GM23338 (cell line): Measurements from ENCODE around the gene VPS37B. TPM values are rescaled to one million over a fixed set of nuclear protein-coding genes. Genes with fewer than 3 reads are reported as not detected.

Experiments used
- ATAC-seq: fragments of 200-7000 bp; cut with Tn5 transposase; 3 replicates; pipeline ENCODE4 v1.9.1; 2020
- DNase-seq: peaks from one replicate; pipeline ENCODE4 v3.0.0-alpha.2; 2015; ENCODE audit warnings: low spot score
- H2AFZ ChIP-seq: fragments of 200-600 bp; sonication (generic); 2 replicates; pipeline ENCODE4 v1.8.0; 2016; ENCODE audit warnings: antibody characterized with exemption, mild to moderate bottlenecking, moderate library complexity
- H3F3A ChIP-seq: fragments of 200-600 bp; sonication (generic); replicated peaks from 2 replicates; pipeline ENCODE4 v1.8.0; 2017; ENCODE audit warnings: antibody characterized with exemption, mixed run types, low read depth
- H3K27ac ChIP-seq: fragments of 200-600 bp; sonication (generic); 2 replicates; pipeline ENCODE4 v1.6.1; 2016; ENCODE audit warnings: low read depth
- H3K27me3 ChIP-seq: fragments of 200-600 bp; sonication (generic); 2 replicates; pipeline ENCODE4 v1.8.0; 2016; ENCODE audit warnings: mild to moderate bottlenecking, mixed run types, moderate library complexity; ENCODE audit not compliant: insufficient read depth
- H3K36me3 ChIP-seq: fragments of 200-600 bp; sonication (generic); 2 replicates; pipeline ENCODE4 v1.8.0; 2016; ENCODE audit warnings: mild to moderate bottlenecking; ENCODE audit not compliant: insufficient read depth
- H3K4me1 ChIP-seq: fragments of 200-600 bp; sonication (generic); 2 replicates; pipeline ENCODE4 v1.8.0; 2016; ENCODE audit warnings: mild to moderate bottlenecking, moderate library complexity; ENCODE audit not compliant: insufficient read depth
- H3K4me2 ChIP-seq: fragments of 200-600 bp; sonication (generic); 2 replicates; pipeline ENCODE4 v1.7.1; 2017; ENCODE audit warnings: mixed run types
- H3K4me3 ChIP-seq: fragments of 200-600 bp; sonication (generic); 2 replicates; pipeline ENCODE4 v1.6.1; 2016; ENCODE audit warnings: mixed run types
- H3K79me2 ChIP-seq: fragments of 200-600 bp; sonication (generic); replicated peaks from 2 replicates; pipeline ENCODE4 v1.8.0; 2017; ENCODE audit warnings: mild to moderate bottlenecking; ENCODE audit not compliant: insufficient read depth
- H3K9me2 ChIP-seq: fragments of 200-600 bp; sonication (generic); 2 replicates; pipeline ENCODE4 v1.8.0; 2017; ENCODE audit not compliant: insufficient read depth
- H4K20me1 ChIP-seq: fragments of 200-600 bp; sonication (generic); replicated peaks from 2 replicates; pipeline ENCODE4 v1.8.0; 2017; ENCODE audit warnings: mild to moderate bottlenecking; ENCODE audit not compliant: insufficient read depth
- H3K27ac Mint-ChIP-seq: 2 replicates; pipeline ENCODE4 v1.8.0; 2020; ENCODE audit warnings: inconsistent platforms, mild to moderate bottlenecking, moderate library complexity, mixed read lengths
- H3K27me3 Mint-ChIP-seq: 3 replicates; pipeline ENCODE4 v1.8.0; 2022; ENCODE audit warnings: low read depth, mild to moderate bottlenecking, moderate library complexity, mixed read lengths, inconsistent platforms; ENCODE audit not compliant: insufficient read depth, poor library complexity
- H3K36me3 Mint-ChIP-seq: 3 replicates; pipeline ENCODE4 v1.8.0; 2021; ENCODE audit warnings: low read depth, mild to moderate bottlenecking, inconsistent platforms, moderate library complexity, mixed read lengths
- H3K4me1 Mint-ChIP-seq: 3 replicates; pipeline ENCODE4 v1.8.0; 2020; ENCODE audit warnings: mild to moderate bottlenecking, inconsistent platforms, mixed read lengths
- H3K4me3 Mint-ChIP-seq: 3 replicates; pipeline ENCODE4 v1.8.0; 2021; ENCODE audit warnings: moderate library complexity, mild to moderate bottlenecking, inconsistent platforms, mixed read lengths
- H3K9me3 Mint-ChIP-seq: 3 replicates; pipeline ENCODE4 v1.8.0; 2020; ENCODE audit warnings: moderate library complexity, mild to moderate bottlenecking, inconsistent platforms, mixed read lengths
- CREB1 ChIP-seq: fragments of 250-450 bp; sonication (Bioruptor Pico); IDR thresholded peaks from 2 replicates; pipeline ENCODE4 v1.5.0; 2020; ENCODE audit warnings: low read depth, mild to moderate bottlenecking, moderate library complexity
- CTCF ChIP-seq, 2 experiments: fragments of 200-600 bp in 1 of 2; sonication (generic) in 1 of 2; conservative IDR thresholded peaks; 2 replicates each; pipeline versions ENCODE4 v1.5.1 to v1.6.1; 2016 to 2017; ENCODE audit warnings: antibody characterized with exemption in 2 of 2, low read depth in 2 of 2, mild to moderate bottlenecking in 2 of 2, moderate library complexity in 1 of 2
- EZH2 ChIP-seq: fragments of 200-600 bp; sonication (generic); IDR thresholded peaks from one replicate; pipeline ENCODE4 v1.8.0; 2017; ENCODE audit warnings: antibody characterized with exemption, mild to moderate bottlenecking, low read depth; ENCODE audit not compliant: unreplicated experiment
- EZH2phosphoT487 ChIP-seq: fragments of 200-600 bp; sonication (generic); IDR thresholded peaks from one replicate; pipeline ENCODE4 v1.8.1; 2018; ENCODE audit warnings: antibody characterized with exemption; ENCODE audit not compliant: unreplicated experiment
- JUNB ChIP-seq: IDR thresholded peaks from one replicate; pipeline ENCODE4 v1.6.1; 2016; ENCODE audit warnings: antibody characterized with exemption; ENCODE audit not compliant: unreplicated experiment
- NANOG ChIP-seq: IDR thresholded peaks from 2 replicates; pipeline ENCODE4 v1.6.1; 2016; ENCODE audit warnings: antibody characterized with exemption, borderline replicate concordance
- POLR2AphosphoS5 ChIP-seq: IDR thresholded peaks from 2 replicates; pipeline ENCODE4 v1.6.1; 2016; ENCODE audit warnings: antibody characterized with exemption, low read depth
- STAT1 ChIP-seq: IDR thresholded peaks from one replicate; pipeline ENCODE4 v1.6.1; 2016; ENCODE audit warnings: antibody characterized with exemption; ENCODE audit not compliant: unreplicated experiment
- ZNF114 ChIP-seq: fragments of 250-450 bp; sonication (Bioruptor Pico); IDR thresholded peaks from 2 replicates; pipeline ENCODE4 v1.5.0; 2020; ENCODE audit warnings: mild to moderate bottlenecking, moderate library complexity
- ZNF331 ChIP-seq: fragments of 250-450 bp; sonication (Bioruptor Pico); IDR thresholded peaks from 2 replicates; pipeline ENCODE4 v1.5.0; 2020; ENCODE audit warnings: low read depth, mild to moderate bottlenecking, moderate library complexity
- polyA plus RNA-seq: library from polyadenylated mRNA; unstranded; fragments of >200 nt; fragmentation: Nextera tagmentation; extraction: Ambion mirVana; gene quantifications from 2 replicates; pipeline ENCODE4 v1.2.1, GENCODE V29; 2016
- total RNA-seq: library from RNA; depleted of rRNA; stranded (reverse); fragments of >200 nt; shearing (Covaris generic); gene quantifications from 2 replicates; pipeline ENCODE4 v1.2.3, GENCODE V29; 2014
- TF ChIP-seq, protein P1 (sequence below): IDR thresholded peaks from 2 replicates; pipeline ENCODE4 v1.6.1; 2016; ENCODE audit warnings: antibody characterized with exemption
- TF ChIP-seq, protein P2 (sequence below): IDR thresholded peaks from one replicate; pipeline ENCODE4 v1.6.1; 2018; ENCODE audit warnings: antibody characterized with exemption; ENCODE audit not compliant: unreplicated experiment

Gene VPS37B
- total and polyA plus RNA-seq, 2 experiments from 2014 or later: 6.7 to 10.9 TPM

- Histone ChIP-seq H3K27me3 (peaks cover 78% of the 10 kb centered on the region), H3K79me2 (peaks cover 72% of the 10 kb centered on the region), H3K4me2 (no peak overlapping the region), H3K4me3 (no peak overlapping the region), H3K36me3 (no peaks in the 10 kb centered on the region), H3F3A (0 out of 2 replicates have a peak, but pooled peaks cover 5% of the 10 kb centered on the region), H4K20me1 (peaks cover 73% of the 10 kb centered on the region), H2AFZ (no peak overlapping the region), H3K9me2 (no peaks in the 10 kb centered on the region), H3K27ac (no peak overlapping the region), H3K4me1 (peaks cover 9% of the 10 kb centered on the region; the same call in 1 of the 2 replicates)
- H3K27me3 Mint-ChIP-seq: peaks cover 65% of the 10 kb centered on the region
- no peak overlapping the region for H3K27ac Mint-ChIP-seq
- DNase-seq: no peak
- TF ChIP-seq POLR2AphosphoS5: no peak
- TF ChIP-seq STAT1: no peak
- TF ChIP-seq, protein P1, sequence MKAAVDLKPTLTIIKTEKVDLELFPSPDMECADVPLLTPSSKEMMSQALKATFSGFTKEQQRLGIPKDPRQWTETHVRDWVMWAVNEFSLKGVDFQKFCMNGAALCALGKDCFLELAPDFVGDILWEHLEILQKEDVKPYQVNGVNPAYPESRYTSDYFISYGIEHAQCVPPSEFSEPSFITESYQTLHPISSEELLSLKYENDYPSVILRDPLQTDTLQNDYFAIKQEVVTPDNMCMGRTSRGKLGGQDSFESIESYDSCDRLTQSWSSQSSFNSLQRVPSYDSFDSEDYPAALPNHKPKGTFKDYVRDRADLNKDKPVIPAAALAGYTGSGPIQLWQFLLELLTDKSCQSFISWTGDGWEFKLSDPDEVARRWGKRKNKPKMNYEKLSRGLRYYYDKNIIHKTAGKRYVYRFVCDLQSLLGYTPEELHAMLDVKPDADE: no peak
- TF ChIP-seq NANOG: no peak
- TF ChIP-seq ZNF114 (CRISPR knock-in tag): no peak
- no peak for TF ChIP-seq CTCF (conservative IDR thresholded peaks at IDR 0.05; ENCODE audit: low read depth in 2 of 2)
- TF ChIP-seq JUNB: no peak
- no peak for TF ChIP-seq ZNF331 (CRISPR knock-in tag)
- no peak for TF ChIP-seq EZH2phosphoT487
- no peak for TF ChIP-seq EZH2
- TF ChIP-seq, protein P2, sequence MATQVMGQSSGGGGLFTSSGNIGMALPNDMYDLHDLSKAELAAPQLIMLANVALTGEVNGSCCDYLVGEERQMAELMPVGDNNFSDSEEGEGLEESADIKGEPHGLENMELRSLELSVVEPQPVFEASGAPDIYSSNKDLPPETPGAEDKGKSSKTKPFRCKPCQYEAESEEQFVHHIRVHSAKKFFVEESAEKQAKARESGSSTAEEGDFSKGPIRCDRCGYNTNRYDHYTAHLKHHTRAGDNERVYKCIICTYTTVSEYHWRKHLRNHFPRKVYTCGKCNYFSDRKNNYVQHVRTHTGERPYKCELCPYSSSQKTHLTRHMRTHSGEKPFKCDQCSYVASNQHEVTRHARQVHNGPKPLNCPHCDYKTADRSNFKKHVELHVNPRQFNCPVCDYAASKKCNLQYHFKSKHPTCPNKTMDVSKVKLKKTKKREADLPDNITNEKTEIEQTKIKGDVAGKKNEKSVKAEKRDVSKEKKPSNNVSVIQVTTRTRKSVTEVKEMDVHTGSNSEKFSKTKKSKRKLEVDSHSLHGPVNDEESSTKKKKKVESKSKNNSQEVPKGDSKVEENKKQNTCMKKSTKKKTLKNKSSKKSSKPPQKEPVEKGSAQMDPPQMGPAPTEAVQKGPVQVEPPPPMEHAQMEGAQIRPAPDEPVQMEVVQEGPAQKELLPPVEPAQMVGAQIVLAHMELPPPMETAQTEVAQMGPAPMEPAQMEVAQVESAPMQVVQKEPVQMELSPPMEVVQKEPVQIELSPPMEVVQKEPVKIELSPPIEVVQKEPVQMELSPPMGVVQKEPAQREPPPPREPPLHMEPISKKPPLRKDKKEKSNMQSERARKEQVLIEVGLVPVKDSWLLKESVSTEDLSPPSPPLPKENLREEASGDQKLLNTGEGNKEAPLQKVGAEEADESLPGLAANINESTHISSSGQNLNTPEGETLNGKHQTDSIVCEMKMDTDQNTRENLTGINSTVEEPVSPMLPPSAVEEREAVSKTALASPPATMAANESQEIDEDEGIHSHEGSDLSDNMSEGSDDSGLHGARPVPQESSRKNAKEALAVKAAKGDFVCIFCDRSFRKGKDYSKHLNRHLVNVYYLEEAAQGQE: no peak
- TF ChIP-seq CREB1 (CRISPR knock-in tag): no peak
- H3K9me3 Mint-ChIP-seq: no peaks in the 10 kb centered on the region
- ATAC-seq: no peak
- peaks cover 21% of the 10 kb centered on the region for H3K4me1 Mint-ChIP-seq
- no peaks in the 10 kb centered on the region for H3K36me3 Mint-ChIP-seq
- no peak overlapping the region for H3K4me3 Mint-ChIP-seq
Measured at GRCh38 chr12:122880155-122880667, 15.7 kb downstream of the VPS37B start.
